ENCODE data around the gene TMEM187.

The TMEM187 gene

DNA sequence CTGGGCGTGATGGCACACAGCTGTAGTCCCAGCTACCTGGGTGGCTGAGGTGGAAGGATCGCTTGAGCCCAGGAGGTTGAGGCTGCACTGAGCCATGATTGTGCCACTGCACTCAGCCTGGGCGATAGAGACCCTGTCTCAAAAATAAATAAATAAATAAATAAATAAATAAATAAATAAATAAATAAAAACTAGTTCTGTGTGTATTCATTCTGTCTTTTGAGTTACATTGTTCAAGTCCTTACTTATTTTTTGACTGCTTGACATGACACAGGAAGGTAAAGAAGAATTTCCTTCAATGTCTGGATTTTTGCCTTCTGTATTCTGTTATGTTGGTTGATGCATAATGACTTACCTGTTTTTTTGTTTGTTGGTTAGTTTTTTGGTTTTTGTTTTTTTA is 35.5 kb upstream of the TMEM187 start:
- Mint-ChIP-seq H3K27me3 (ENCODE audit: low read depth) (no peaks in the 10 kb centered on the region), H3K4me3 (no peak overlapping the region), H3K27ac (no peak overlapping the region), H3K9me3 (peaks cover 10% of the 10 kb centered on the region), H3K4me1 (no peaks in the 10 kb centered on the region), H3K36me3 (ENCODE audit: low read depth) (peaks cover 4% of the 10 kb centered on the region)
- TF ChIP-seq, protein P1, sequence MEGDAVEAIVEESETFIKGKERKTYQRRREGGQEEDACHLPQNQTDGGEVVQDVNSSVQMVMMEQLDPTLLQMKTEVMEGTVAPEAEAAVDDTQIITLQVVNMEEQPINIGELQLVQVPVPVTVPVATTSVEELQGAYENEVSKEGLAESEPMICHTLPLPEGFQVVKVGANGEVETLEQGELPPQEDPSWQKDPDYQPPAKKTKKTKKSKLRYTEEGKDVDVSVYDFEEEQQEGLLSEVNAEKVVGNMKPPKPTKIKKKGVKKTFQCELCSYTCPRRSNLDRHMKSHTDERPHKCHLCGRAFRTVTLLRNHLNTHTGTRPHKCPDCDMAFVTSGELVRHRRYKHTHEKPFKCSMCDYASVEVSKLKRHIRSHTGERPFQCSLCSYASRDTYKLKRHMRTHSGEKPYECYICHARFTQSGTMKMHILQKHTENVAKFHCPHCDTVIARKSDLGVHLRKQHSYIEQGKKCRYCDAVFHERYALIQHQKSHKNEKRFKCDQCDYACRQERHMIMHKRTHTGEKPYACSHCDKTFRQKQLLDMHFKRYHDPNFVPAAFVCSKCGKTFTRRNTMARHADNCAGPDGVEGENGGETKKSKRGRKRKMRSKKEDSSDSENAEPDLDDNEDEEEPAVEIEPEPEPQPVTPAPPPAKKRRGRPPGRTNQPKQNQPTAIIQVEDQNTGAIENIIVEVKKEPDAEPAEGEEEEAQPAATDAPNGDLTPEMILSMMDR (IDR thresholded peaks at IDR 0.05; ENCODE audit: unreplicated experiment in 3 of 3) = no peak

DNA sequence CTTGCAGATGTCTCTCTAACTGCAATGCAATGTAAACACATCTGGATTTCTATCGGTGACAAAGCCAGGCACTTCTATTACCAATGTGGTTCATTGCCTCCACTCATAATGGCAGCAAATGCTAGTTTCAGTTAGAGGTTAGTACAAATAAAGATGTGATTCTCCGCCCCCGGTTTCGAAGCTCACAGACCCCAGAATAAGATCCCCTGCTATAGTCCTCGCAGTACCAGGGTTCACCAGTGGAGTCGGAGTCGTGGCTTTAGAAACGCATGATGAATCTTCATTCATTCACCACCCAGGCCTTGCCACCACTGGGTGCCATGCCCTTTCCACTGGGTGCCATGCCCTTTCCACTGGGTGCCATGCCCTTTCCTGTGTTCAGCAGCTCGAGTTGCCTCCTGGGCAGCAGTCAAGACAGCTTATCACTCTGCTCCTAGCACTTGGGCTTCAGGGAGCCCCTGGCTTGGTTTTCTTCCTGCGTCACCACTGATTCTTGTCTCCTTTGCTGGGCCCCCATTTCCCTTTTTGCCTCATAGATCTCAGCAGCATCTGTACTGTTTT is 34.2 kb upstream of the TMEM187 start:
- Mint-ChIP-seq H3K4me3 (peak overlapping the region in 1 of 3 experiments; percentile 25), H3K27ac (no peak overlapping the region), H3K9me3 (peaks cover 10% of the 10 kb centered on the region), H3K36me3 (ENCODE audit: low read depth) (peaks cover 4% of the 10 kb centered on the region), H3K27me3 (ENCODE audit: low read depth) (no peaks in the 10 kb centered on the region), H3K4me1 (no peaks in the 10 kb centered on the region)
- TF ChIP-seq, protein P1 (IDR thresholded peaks at IDR 0.05; ENCODE audit: unreplicated experiment in 3 of 3) = no peak

DNA sequence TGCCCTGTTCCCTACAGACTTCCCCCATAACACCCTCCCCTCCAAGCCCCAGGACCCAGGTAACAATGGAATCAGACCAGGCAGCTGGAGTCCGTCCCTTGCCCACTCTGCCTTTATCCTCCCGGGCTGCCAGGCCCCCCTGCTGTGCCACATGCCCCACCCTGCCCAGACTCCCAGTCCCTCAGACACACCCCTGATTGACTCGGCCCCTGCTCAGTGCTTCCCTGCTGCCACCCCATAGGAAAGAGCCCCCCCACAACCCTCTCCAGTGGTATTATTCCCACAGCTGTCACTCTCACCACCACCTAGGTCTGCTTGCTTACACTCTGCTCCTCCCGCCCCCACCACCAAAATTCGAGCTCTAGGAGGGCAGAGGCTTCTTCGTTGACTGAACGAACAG is 33.0 kb upstream of the TMEM187 start:
- H3K36me3 Mint-ChIP-seq (ENCODE audit: low read depth) = no peaks in the 10 kb centered on the region
- no peak overlapping the region for H3K4me3 Mint-ChIP-seq
- H3K27ac Mint-ChIP-seq = no peak overlapping the region
- H3K9me3 Mint-ChIP-seq = peaks cover 7% of the 10 kb centered on the region
- TF ChIP-seq, protein P1 (IDR thresholded peaks at IDR 0.05; ENCODE audit: unreplicated experiment in 3 of 3) = no peak
- H3K27me3 Mint-ChIP-seq (ENCODE audit: low read depth) = no peaks in the 10 kb centered on the region
- no peaks in the 10 kb centered on the region for H3K4me1 Mint-ChIP-seq

DNA sequence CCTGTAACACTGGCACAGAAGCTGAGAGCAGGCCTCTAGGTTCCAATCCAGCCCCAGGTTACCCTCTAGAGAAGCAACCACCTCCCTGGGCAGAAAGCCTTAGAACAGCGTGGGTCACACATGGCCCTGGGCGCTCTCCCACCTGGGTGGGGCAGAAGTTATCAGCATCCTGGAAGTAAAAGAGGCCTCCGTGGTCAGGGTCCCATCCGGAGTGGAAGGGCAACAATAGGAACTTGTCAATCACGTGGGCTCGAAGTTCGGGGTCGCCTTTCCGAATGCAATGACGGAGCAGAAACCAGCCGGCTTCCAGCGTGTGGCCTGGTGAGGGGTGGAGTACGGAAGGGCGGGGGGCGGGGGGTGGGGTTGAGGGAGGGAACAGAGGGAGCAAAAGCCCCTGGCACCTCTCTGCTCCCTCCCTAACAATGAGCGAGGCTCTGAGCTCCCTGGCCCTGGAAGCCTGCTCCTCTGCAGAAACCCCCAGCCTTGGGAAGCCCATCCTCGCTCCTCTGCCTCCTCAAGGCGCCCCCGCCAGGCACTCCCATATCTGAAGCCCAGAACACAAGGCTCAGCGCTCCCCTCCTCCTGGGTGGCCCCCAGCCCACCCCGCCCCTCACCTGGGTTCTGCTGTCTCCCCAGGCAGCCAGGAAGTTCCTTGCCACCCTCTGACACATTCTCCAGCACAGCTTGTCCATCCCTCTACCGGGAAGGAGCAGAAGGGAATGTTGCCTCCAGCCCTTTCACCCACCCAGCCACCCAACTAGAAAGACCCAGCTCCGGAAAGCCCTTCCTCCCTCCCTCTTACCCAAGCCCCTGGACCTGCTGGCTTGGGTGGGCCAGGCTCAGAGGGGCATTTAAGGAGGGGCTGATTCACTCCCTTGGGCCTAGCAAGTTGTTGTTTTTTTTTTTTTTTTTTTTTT is 31.0 kb upstream of the TMEM187 start:
- Mint-ChIP-seq H3K9me3 (peaks cover 2% of the 10 kb centered on the region), H3K36me3 (ENCODE audit: low read depth) (no peaks in the 10 kb centered on the region), H3K27me3 (ENCODE audit: low read depth) (no peaks in the 10 kb centered on the region), H3K27ac (no peak overlapping the region), H3K4me1 (no peaks in the 10 kb centered on the region), H3K4me3 (no peak overlapping the region)
- TF ChIP-seq, protein P1 (IDR thresholded peaks at IDR 0.05; ENCODE audit: unreplicated experiment in 3 of 3) = no peak

DNA sequence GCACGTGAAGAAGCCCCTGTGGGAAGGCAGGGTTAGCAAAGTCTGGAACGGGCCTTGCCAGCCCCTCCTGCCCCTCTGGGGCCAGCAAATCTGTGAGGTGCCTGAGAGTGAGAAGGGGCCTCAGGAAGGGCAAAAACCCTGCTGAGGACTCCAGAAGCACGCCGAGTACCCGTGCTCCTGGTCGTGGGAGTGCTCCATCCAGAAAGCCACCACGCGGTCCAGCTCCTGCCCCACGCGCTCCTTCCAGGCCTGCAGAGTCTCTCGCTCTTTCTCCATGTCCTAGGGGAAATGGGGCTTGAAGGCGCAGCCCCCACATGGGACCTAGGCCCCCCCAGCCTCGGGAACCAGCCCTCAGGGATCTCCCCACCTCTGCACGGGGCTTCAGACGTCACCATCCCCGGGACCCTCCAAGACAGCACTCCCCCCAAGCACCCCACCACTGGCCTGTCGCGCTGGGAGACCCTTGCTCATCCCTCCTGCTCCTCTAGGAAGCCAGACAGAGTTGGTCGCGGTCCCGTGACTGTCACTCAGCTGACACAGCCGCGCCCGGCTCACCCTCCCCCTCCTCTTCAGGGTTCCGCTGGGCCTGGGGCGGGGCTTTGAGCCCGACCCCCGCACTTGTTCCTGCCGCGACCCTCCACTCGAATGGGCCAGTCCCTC is 28.3 kb upstream of the TMEM187 start, which contains the start of gene RENBP:
TSS of gene RENBP (minus strand) at position 504 of the 660 bp plus-strand sequence. CDS start at position 471, 33 bp downstream.
- Mint-ChIP-seq H3K9me3 (no peaks in the 10 kb centered on the region), H3K4me3 (peak within 1 kb of the TSS; percentile 38 to 74 (median 55)), H3K27me3 (ENCODE audit: low read depth) (no peaks in the 10 kb centered on the region), H3K27ac (peak within 1 kb of the TSS in 1 of 3 experiments; percentile 60), H3K36me3 (ENCODE audit: low read depth) (peaks cover 15% of the 10 kb centered on the region), H3K4me1 (peaks cover 18% of the 10 kb centered on the region)
- TF ChIP-seq, protein P1 (IDR thresholded peaks at IDR 0.05; ENCODE audit: unreplicated experiment in 3 of 3) = no peak
